HepG2 (cell line): ENCODE data around the gene OTOG. TPM values are rescaled to one million over a fixed set of nuclear protein-coding genes. Genes with fewer than 3 reads are reported as not detected.

Experiments used
- ATAC-seq: fragments of 200-7000 bp; cut with Tn5 transposase; 3 replicates; pipeline ENCODE4 v1.9.1; 2020; ENCODE audit warnings: mild to moderate bottlenecking, moderate library complexity
- BruUV-seq: library from RNA; stranded (reverse); fragments of 400-500 nt; replicated peaks from 2 replicates; lab custom pipeline; 2021; lab: Mats Ljungman, UMichigan
- CTCF ChIA-PET: fragments of 300-600 bp; formaldehyde crosslinking; extraction: SDS; loops from one replicate; lab custom pipeline; 2021; ENCODE audit warnings: low total read pairs, inconsistent platforms, low intra/inter-chr PET ratio; lab: Yijun Ruan, JAX
- POLR2A ChIA-PET: fragments of 350-600 bp; sonication (Branson Sonifier 250); formaldehyde crosslinking; loops from one replicate; lab custom pipeline; 2020; ENCODE audit warnings: antibody characterized with exemption, inconsistent platforms; lab: Yijun Ruan, JAX
- DNase-seq: peaks from one replicate; pipeline ENCODE4 v3.0.0-alpha.2; 2015; ENCODE audit warnings: low spot score
- FAIRE-seq: peaks from 3 replicates; lab custom pipeline; 2011; peaks lifted over from hg19 to GRCh38; lab: Jason Lieb, UNC
- H2AFZ ChIP-seq: one replicate; pipeline ENCODE4 v1.6.1; 2011; ENCODE audit warnings: low read length, inconsistent platforms
- H3K27ac ChIP-seq: fragments of 300-600 bp; 3 replicates; pipeline ENCODE4 v1.8.0; 2011; ENCODE audit warnings: mixed run types, mild to moderate bottlenecking, mixed read lengths, low read length, inconsistent platforms; ENCODE audit not compliant: insufficient read depth; ENCODE audit errors: extremely low read length
- H3K27me3 ChIP-seq, 2 experiments: fragments of 200-600 bp in 1 of 2; 2 replicates in 1 of 2; 3 replicates in 1 of 2; pipeline versions ENCODE4 v1.6.0 to v1.8.0; 2011; ENCODE audit warnings: low read length in 2 of 2, mild to moderate bottlenecking in 2 of 2, moderate library complexity in 2 of 2, inconsistent platforms in 1 of 2; ENCODE audit not compliant: insufficient read depth in 2 of 2, control insufficient read depth in 1 of 2
- H3K36me3 ChIP-seq, 2 experiments: fragments of 200-600 bp in 1 of 2; replicated peaks in 1 of 2; 2 replicates in 1 of 2; 3 replicates in 1 of 2; pipeline versions ENCODE4 v1.5.1 to v1.8.0; 2011; ENCODE audit warnings: low read length in 2 of 2, inconsistent platforms in 1 of 2; ENCODE audit not compliant: insufficient read depth in 2 of 2, control insufficient read depth in 1 of 2
- H3K4me1 ChIP-seq: 2 replicates; pipeline ENCODE4 v1.5.1; 2012; ENCODE audit warnings: low read length, inconsistent platforms; ENCODE audit not compliant: insufficient read depth
- H3K4me2 ChIP-seq: 2 replicates; pipeline ENCODE4 v1.6.0; 2011; ENCODE audit warnings: low read depth, low read length, inconsistent platforms
- H3K4me3 ChIP-seq, 3 experiments: fragments of 200-600 bp in 1 of 3; sonication (generic), shearing (Covaris generic) in 1 of 3; replicated peaks in 1 of 3; 2 replicates each; pipeline ENCODE4 v1.5.1; 2011 to 2016; ENCODE audit warnings: low read length in 3 of 3, inconsistent platforms in 2 of 3, low read depth in 2 of 3, mild to moderate bottlenecking in 2 of 3, control low read depth in 1 of 3, mixed read lengths in 1 of 3; ENCODE audit not compliant: insufficient read depth in 1 of 3
- H3K79me2 ChIP-seq: one replicate; pipeline ENCODE4 v1.6.1; 2011; ENCODE audit warnings: low read length, inconsistent platforms; ENCODE audit not compliant: insufficient read depth
- H3K9ac ChIP-seq: 2 replicates; pipeline ENCODE4 v1.6.0; 2011; ENCODE audit warnings: mild to moderate bottlenecking, low read depth, low read length, inconsistent platforms; ENCODE audit not compliant: insufficient read depth
- H3K9me3 ChIP-seq: 2 replicates; pipeline ENCODE4 v1.5.1; 2012; ENCODE audit warnings: mild to moderate bottlenecking, low read length
- H4K20me1 ChIP-seq: 2 replicates; pipeline ENCODE4 v1.6.0; 2011; ENCODE audit warnings: inconsistent platforms, mild to moderate bottlenecking, low read length, moderate library complexity; ENCODE audit not compliant: insufficient read depth
- ATF1 ChIP-seq: IDR thresholded peaks from 2 replicates; pipeline ENCODE4 v1.6.1; 2016; ENCODE audit warnings: mild to moderate bottlenecking, control low read depth
- FIP1L1 ChIP-seq: fragments of 200-400 bp; formaldehyde crosslinking; IDR thresholded peaks from 2 replicates; pipeline ENCODE4 v1.6.1; 2018; ENCODE audit warnings: low read depth, mild to moderate bottlenecking, low read length, moderate library complexity, borderline replicate concordance; ENCODE audit not compliant: insufficient read depth
- HOXA5 ChIP-seq: sonication (generic); formaldehyde crosslinking; IDR thresholded peaks from 2 replicates; pipeline ENCODE4 v1.4.0; 2020; ENCODE audit warnings: missing genetic modification reagents
- KDM1A ChIP-seq: IDR thresholded peaks from 2 replicates; pipeline ENCODE4 v1.6.1; 2016; ENCODE audit warnings: missing compliant biosample characterization
- MLLT10 ChIP-seq: sonication (generic); formaldehyde crosslinking; IDR thresholded peaks from 2 replicates; pipeline ENCODE4 v1.4.0; 2020; ENCODE audit warnings: missing genetic modification reagents
- MXD1 ChIP-seq: sonication (generic); formaldehyde crosslinking; IDR thresholded peaks from 2 replicates; pipeline ENCODE4 v1.4.0; 2020; ENCODE audit warnings: mild to moderate bottlenecking, missing genetic modification reagents
- NCOA1 ChIP-seq: sonication (generic); formaldehyde crosslinking; IDR thresholded peaks from 2 replicates; pipeline ENCODE4 v1.9.0; 2021; ENCODE audit warnings: missing genetic modification reagents
- PRPF4 ChIP-seq: fragments of 200-400 bp; formaldehyde crosslinking; IDR thresholded peaks from 2 replicates; pipeline ENCODE4 v1.6.1; 2016; ENCODE audit warnings: low read length, low read depth; ENCODE audit not compliant: poor library complexity, severe bottlenecking
- SETDB1 ChIP-seq: sonication (generic); formaldehyde crosslinking; IDR thresholded peaks from 2 replicates; pipeline ENCODE4 v1.5.1; 2020; ENCODE audit warnings: missing genetic modification reagents, mild to moderate bottlenecking, borderline replicate concordance
- SIX4 ChIP-seq: sonication (generic); formaldehyde crosslinking; IDR thresholded peaks from 2 replicates; pipeline ENCODE4 v1.4.0; 2020; ENCODE audit warnings: missing genetic modification reagents
- TEAD3 ChIP-seq: optimal IDR thresholded peaks from 2 replicates; pipeline ENCODE3; 2016; ENCODE audit warnings: borderline replicate concordance
- ZBTB34 ChIP-seq: sonication (generic); formaldehyde crosslinking; IDR thresholded peaks from 2 replicates; pipeline ENCODE4 v1.8.0; 2022; ENCODE audit warnings: mild to moderate bottlenecking, missing genetic modification reagents
- ZBTB7B ChIP-seq: sonication (generic); formaldehyde crosslinking; IDR thresholded peaks from 2 replicates; pipeline ENCODE4 v1.4.0; 2020; ENCODE audit warnings: missing genetic modification reagents
- ZKSCAN8 ChIP-seq: IDR thresholded peaks from 2 replicates; pipeline ENCODE4 v1.6.1; 2016; ENCODE audit warnings: borderline replicate concordance, missing genetic modification reagents, missing compliant biosample characterization
- ZNF44 ChIP-seq: sonication (generic); formaldehyde crosslinking; IDR thresholded peaks from 2 replicates; pipeline ENCODE4 v1.5.1; 2020; ENCODE audit warnings: mild to moderate bottlenecking, missing genetic modification reagents
- ZNF670 ChIP-seq: sonication (generic); formaldehyde crosslinking; IDR thresholded peaks from 2 replicates; pipeline ENCODE4 v1.8.0; 2022; ENCODE audit warnings: mild to moderate bottlenecking, missing genetic modification reagents, borderline replicate concordance
- WGBS: methylation state at CpG from one replicate; pipeline ENCODE4 v1.1.6; 2017; ENCODE audit warnings: low lambda C conversion rate; 5-methylcytosine and 5-hydroxymethylcytosine counted together
- in situ Hi-C: cut with HindIII; loops from 2 replicates; pipeline ENCODE4 v1.10.0; 2017; ENCODE audit warnings: low pct_unique_long_range_greater_than_20kb; ENCODE audit not compliant: extremely low pct_ligation_motif_present
- intact Hi-C: fragments of 100-400 bp; cut with micrococcal nuclease; formaldehyde crosslinking; loops from one replicate; pipeline ENCODE4 v1.10.0; 2022; ENCODE audit not compliant: unreplicated experiment
- polyA plus RNA-seq, 8 experiments: library from polyadenylated mRNA; depleted of rRNA in 3 of 8; stranded (reverse) in 7 of 8; unstranded in 1 of 8; fragments of >200 nt; fragmentation: Illumina TruSeq in 4 of 8; extraction: Trizol in 4 of 8; gene quantifications; 2 replicates each; pipeline versions ENCODE4 v1.2.1 to v1.2.3, GENCODE V29; 2011 to 2016; ENCODE audit warnings: low read depth in 4 of 8, missing spikeins in 1 of 8, mixed read lengths in 1 of 8; ENCODE audit not compliant: insufficient read depth in 1 of 8
- total RNA-seq, 5 experiments: library from RNA; depleted of rRNA; stranded (reverse); fragments of >200 nt; fragmentation: Illumina TruSeq; extraction: Trizol; gene quantifications; 2 replicates each; pipeline ENCODE4 v1.2.3, GENCODE V29; 2016; ENCODE audit warnings: low read depth in 1 of 5
- TF ChIP-seq, protein P1 (sequence below): sonication (generic); formaldehyde crosslinking; IDR thresholded peaks from 2 replicates; pipeline ENCODE4 v1.5.0; 2020; ENCODE audit warnings: mild to moderate bottlenecking, missing genetic modification reagents, borderline replicate concordance

OTOG gene
- total and polyA plus RNA-seq, 2 of the 13 experiments (the other 11 are each of a cell fraction or from before 2014, with no cell fraction given) = not detected

- no peaks in the 10 kb centered on the region for H3K9me3 ChIP-seq
- no peaks in the 10 kb centered on the region for H3K36me3 ChIP-seq
- no peaks in the 10 kb centered on the region for H3K4me1 ChIP-seq
- H4K20me1 ChIP-seq = no peaks in the 10 kb centered on the region
- peaks cover 1 to 39% of the 10 kb centered on the region in 2 experiments; a peak in 4 of 5 replicates for H3K27me3 ChIP-seq
- intact Hi-C loops (no loop called here), in situ Hi-C loops (no loop called here)
- ATAC-seq (peak; percentile 58; the same call in 2 of the 3 replicates), DNase-seq (no peak), FAIRE-seq (no peak)
- no peak overlapping the region for H3K4me3 ChIP-seq
- TF ChIP-seq, protein P1, sequence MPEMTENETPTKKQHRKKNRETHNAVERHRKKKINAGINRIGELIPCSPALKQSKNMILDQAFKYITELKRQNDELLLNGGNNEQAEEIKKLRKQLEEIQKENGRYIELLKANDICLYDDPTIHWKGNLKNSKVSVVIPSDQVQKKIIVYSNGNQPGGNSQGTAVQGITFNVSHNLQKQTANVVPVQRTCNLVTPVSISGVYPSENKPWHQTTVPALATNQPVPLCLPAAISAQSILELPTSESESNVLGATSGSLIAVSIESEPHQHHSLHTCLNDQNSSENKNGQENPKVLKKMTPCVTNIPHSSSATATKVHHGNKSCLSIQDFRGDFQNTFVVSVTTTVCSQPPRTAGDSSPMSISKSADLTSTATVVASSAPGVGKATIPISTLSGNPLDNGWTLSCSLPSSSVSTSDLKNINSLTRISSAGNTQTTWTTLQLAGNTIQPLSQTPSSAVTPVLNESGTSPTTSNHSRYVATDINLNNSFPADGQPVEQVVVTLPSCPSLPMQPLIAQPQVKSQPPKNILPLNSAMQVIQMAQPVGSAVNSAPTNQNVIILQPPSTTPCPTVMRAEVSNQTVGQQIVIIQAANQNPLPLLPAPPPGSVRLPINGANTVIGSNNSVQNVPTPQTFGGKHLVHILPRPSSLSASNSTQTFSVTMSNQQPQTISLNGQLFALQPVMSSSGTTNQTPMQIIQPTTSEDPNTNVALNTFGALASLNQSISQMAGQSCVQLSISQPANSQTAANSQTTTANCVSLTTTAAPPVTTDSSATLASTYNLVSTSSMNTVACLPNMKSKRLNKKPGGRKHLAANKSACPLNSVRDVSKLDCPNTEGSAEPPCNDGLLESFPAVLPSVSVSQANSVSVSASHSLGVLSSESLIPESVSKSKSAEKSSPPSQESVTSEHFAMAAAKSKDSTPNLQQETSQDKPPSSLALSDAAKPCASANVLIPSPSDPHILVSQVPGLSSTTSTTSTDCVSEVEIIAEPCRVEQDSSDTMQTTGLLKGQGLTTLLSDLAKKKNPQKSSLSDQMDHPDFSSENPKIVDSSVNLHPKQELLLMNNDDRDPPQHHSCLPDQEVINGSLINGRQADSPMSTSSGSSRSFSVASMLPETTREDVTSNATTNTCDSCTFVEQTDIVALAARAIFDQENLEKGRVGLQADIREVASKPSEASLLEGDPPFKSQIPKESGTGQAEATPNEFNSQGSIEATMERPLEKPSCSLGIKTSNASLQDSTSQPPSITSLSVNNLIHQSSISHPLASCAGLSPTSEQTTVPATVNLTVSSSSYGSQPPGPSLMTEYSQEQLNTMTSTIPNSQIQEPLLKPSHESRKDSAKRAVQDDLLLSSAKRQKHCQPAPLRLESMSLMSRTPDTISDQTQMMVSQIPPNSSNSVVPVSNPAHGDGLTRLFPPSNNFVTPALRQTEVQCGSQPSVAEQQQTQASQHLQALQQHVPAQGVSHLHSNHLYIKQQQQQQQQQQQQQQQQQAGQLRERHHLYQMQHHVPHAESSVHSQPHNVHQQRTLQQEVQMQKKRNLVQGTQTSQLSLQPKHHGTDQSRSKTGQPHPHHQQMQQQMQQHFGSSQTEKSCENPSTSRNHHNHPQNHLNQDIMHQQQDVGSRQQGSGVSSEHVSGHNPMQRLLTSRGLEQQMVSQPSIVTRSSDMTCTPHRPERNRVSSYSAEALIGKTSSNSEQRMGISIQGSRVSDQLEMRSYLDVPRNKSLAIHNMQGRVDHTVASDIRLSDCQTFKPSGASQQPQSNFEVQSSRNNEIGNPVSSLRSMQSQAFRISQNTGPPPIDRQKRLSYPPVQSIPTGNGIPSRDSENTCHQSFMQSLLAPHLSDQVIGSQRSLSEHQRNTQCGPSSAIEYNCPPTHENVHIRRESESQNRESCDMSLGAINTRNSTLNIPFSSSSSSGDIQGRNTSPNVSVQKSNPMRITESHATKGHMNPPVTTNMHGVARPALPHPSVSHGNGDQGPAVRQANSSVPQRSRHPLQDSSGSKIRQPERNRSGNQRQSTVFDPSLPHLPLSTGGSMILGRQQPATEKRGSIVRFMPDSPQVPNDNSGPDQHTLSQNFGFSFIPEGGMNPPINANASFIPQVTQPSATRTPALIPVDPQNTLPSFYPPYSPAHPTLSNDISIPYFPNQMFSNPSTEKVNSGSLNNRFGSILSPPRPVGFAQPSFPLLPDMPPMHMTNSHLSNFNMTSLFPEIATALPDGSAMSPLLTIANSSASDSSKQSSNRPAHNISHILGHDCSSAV (CRISPR knock-in tag) = no peak
- no peak for TF ChIP-seq MXD1 (CRISPR knock-in tag)
- no peak for TF ChIP-seq MLLT10 (CRISPR knock-in tag)
- no peak for TF ChIP-seq FIP1L1
- TF ChIP-seq ZNF670 = no peak
- TF ChIP-seq ZBTB34 (CRISPR knock-in tag) = no peak
- TF ChIP-seq SIX4 (CRISPR knock-in tag) = no peak
- no peak for TF ChIP-seq ATF1 (CRISPR knock-in tag)
- TF ChIP-seq ZKSCAN8 = no peak
- TF ChIP-seq TEAD3 (CRISPR knock-in tag) = no peak
- TF ChIP-seq KDM1A = no peak
- TF ChIP-seq SETDB1 (CRISPR knock-in tag) = no peak
- TF ChIP-seq HOXA5 (CRISPR knock-in tag) = no peak
- no peak for TF ChIP-seq ZBTB7B
- TF ChIP-seq ZNF44 (CRISPR knock-in tag) = no peak
- no peak for TF ChIP-seq PRPF4
- TF ChIP-seq NCOA1 = no peak
- BruUV-seq = no TSS peak
- no peak overlapping the region for H3K4me2 ChIP-seq
- POLR2A ChIA-PET = no interaction called here
- CTCF ChIA-PET = no interaction called here
- 33% methylated on average over 5 of the region's 5 CpGs for WGBS
- no peaks in the 10 kb centered on the region for H3K79me2 ChIP-seq
- no peak overlapping the region for H2AFZ ChIP-seq
- no peak overlapping the region for H3K27ac ChIP-seq
- H3K9ac ChIP-seq = no peak overlapping the region
Measured at GRCh38 chr11:17498475-17498874, 48.6 kb upstream of the OTOG start.
